Loucy (cell line): Measurements from ENCODE around the gene NBL1.

Experiments used
- EZH2phosphoT487 ChIP-seq: fragments of 200-600 bp; IDR thresholded peaks from 2 replicates; pipeline ENCODE4 v1.6.1; 2018; ENCODE audit warnings: antibody characterized with exemption, mild to moderate bottlenecking, moderate library complexity, borderline replicate concordance
- TF ChIP-seq, protein P1 (sequence below): fragments of 200-600 bp; sonication (generic); conservative IDR thresholded peaks from 2 replicates; pipeline ENCODE4 v1.5.1; 2014; ENCODE audit warnings: mild to moderate bottlenecking, antibody characterized with exemption, low read length

DNA sequence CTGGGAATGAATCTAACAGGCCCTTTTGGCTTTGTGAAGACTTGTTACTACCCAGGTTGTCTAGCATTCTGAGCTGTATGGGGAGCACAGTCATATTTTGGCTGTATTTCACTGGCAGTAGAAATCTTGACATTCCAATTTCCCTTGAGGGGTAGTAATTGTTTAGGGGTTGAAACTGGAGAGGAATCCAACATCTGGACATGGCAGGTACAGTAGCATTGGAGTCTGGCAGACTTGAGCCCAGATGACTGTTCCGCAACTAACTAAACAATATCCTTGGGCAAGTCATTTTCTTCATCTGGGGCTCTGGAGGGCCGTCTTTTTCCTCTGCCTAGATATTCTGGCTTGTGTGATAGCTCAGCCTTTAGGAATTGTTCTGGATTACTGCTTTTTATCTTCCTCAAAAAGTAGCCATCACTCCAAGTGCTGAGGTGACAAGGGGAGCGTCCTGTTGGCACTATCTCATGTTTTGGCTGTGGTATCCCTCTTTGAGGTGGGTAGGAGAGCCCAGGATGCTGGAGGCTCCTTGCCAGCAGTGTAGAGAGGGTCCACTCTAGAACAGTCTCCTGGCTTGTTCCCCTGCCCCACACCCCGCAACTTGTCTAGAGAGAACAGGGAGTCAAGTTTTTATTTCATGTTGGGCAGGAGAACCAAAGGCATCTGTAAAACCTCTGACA lies 22.7 kb upstream of the NBL1 start:
- TF ChIP-seq, protein P1, sequence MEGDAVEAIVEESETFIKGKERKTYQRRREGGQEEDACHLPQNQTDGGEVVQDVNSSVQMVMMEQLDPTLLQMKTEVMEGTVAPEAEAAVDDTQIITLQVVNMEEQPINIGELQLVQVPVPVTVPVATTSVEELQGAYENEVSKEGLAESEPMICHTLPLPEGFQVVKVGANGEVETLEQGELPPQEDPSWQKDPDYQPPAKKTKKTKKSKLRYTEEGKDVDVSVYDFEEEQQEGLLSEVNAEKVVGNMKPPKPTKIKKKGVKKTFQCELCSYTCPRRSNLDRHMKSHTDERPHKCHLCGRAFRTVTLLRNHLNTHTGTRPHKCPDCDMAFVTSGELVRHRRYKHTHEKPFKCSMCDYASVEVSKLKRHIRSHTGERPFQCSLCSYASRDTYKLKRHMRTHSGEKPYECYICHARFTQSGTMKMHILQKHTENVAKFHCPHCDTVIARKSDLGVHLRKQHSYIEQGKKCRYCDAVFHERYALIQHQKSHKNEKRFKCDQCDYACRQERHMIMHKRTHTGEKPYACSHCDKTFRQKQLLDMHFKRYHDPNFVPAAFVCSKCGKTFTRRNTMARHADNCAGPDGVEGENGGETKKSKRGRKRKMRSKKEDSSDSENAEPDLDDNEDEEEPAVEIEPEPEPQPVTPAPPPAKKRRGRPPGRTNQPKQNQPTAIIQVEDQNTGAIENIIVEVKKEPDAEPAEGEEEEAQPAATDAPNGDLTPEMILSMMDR = no peak
- no peak for TF ChIP-seq EZH2phosphoT487
